ENCODE results near the gene FAM227A. TPM values are rescaled to one million over a fixed set of nuclear protein-coding genes. Genes with fewer than 3 reads are reported as not detected.

Gene FAM227A
- total and polyA plus RNA-seq, 2 donors (not counting 3 experiments of a cell fraction or from before 2014, with no cell fraction given) = 0.58 to 1.9 TPM

DNA sequence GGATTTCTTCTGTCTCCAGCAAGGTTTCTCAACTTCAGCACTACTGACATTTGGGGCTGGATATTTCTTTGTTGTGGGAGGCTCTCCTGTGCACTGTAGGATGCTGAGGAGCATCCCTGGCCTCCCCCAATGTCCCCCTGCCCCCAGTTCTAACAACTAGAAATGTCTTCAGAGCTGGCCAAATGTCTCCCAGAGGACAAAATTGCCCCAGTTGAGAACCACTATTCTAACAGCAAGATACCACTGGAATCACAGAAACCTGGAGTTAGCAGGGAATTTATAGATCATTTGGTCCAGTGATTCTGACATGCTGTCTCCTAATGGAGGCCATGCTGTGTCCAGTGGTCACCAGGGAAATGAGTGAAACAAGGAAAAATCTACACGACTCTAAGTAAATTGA is 54.0 kb downstream of the FAM227A start:
- H3K9me1 ChIP-seq (replicated peaks; ENCODE audit: control insufficient read depth, extremely low read depth, insufficient read depth, low read length) = no peaks in the 10 kb centered on the region
- H3K27me3 ChIP-seq (ENCODE audit: control insufficient read depth in 2 of 2, insufficient read depth in 2 of 2, low read length in 2 of 2) = no peaks in the 10 kb centered on the region
- dilution Hi-C loops (cut with MboI; ENCODE audit: extremely low pct_ligation_motif_present, low sequenced_read_pairs) (no loop called here), intact Hi-C loops (cut with micrococcal nuclease) (no loop called here)
- DNase-seq (ENCODE audit: low read depth, low spot score) (no peak), FAIRE-seq (no peak)
- no peak overlapping the region for H3K4me3 ChIP-seq (replicated peaks in 1 of 3; ENCODE audit: insufficient read depth in 1 of 3, low read depth in 1 of 3, low read length in 3 of 3)
- no peaks in the 10 kb centered on the region for H3K79me2 ChIP-seq (ENCODE audit: control insufficient read depth, insufficient read depth, low read length)
- no peak overlapping the region for H2AFZ ChIP-seq (ENCODE audit: low read depth, low read length)
- no peaks in the 10 kb centered on the region for H4K20me1 ChIP-seq (replicated peaks; ENCODE audit: control insufficient read depth, extremely low read depth, insufficient read depth, low read length)
- H3K4me1 ChIP-seq (ENCODE audit: control insufficient read depth, extremely low read depth, insufficient read depth, low read length) = peaks cover 3% of the 10 kb centered on the region
- no peak overlapping the region for H3K27ac ChIP-seq (ENCODE audit: insufficient read depth, low read depth, low read length)
- CTCF ChIA-PET = no interaction called here
- no peak overlapping the region for H3K9ac ChIP-seq (replicated peaks; ENCODE audit: extremely low read depth, insufficient read depth, low read length)
- POLR2A ChIA-PET = no interaction called here
- H3K36me3 ChIP-seq (ENCODE audit: control insufficient read depth in 2 of 2, extremely low read depth in 1 of 2, insufficient read depth in 2 of 2, low read length in 2 of 2) = no peaks in the 10 kb centered on the region
- TF ChIP-seq, protein P1, sequence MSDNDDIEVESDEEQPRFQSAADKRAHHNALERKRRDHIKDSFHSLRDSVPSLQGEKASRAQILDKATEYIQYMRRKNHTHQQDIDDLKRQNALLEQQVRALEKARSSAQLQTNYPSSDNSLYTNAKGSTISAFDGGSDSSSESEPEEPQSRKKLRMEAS (IDR thresholded peaks at IDR 0.05; ENCODE audit: insufficient read depth, insufficient read length) = no peak
- TF ChIP-seq CTCF (IDR thresholded peaks at IDR 0.05; ENCODE audit: extremely low read depth in 1 of 2, insufficient read depth in 1 of 2, low read depth in 1 of 2, low read length in 2 of 2) (no peak), FOS (IDR thresholded peaks at IDR 0.05; ENCODE audit: borderline replicate concordance, insufficient read depth, low read length) (no peak), POLR2AphosphoS5 (IDR thresholded peaks at IDR 0.05; ENCODE audit: insufficient read depth, low read depth, low read length) (no peak), GATA2 (IDR thresholded peaks at IDR 0.05; ENCODE audit: insufficient read depth, insufficient read length, low read depth, low read length) (no peak), MYC (IDR thresholded peaks at IDR 0.05; ENCODE audit: low read depth, low read length) (no peak), JUN (IDR thresholded peaks at IDR 0.05; ENCODE audit: borderline replicate concordance, insufficient read depth, insufficient read length, low read depth) (no peak), EZH2 (IDR thresholded peaks at IDR 0.05; ENCODE audit: borderline replicate concordance, low read depth, low read length, severe bottlenecking) (no peak), POLR2A (IDR thresholded peaks at IDR 0.05; ENCODE audit: low read depth, low read length) (no peak)
- H3K9me3 ChIP-seq (replicated peaks; ENCODE audit: control insufficient read depth, insufficient read depth, low read length) = no peaks in the 10 kb centered on the region
- no peak overlapping the region for H3K4me2 ChIP-seq (ENCODE audit: insufficient read depth, low read length)
- BruUV-seq (replicated peaks) = no TSS peak

All from endothelial cell of umbilical vein (primary cell).